Islet of Langerhans (tissue), 1 donor: ENCODE data around the gene SGCG.
"Not testable (repeated sequence)": the region's sequence is repeated elsewhere in the genome, so short reads cannot be mapped to it uniquely, and the experiment has no call there.

ENCODE experiments used
- FAIRE-seq: peaks from one replicate; lab custom pipeline; 2011; peaks lifted over from hg19 to GRCh38; lab: Jason Lieb, UNC

The SGCG gene

DNA sequence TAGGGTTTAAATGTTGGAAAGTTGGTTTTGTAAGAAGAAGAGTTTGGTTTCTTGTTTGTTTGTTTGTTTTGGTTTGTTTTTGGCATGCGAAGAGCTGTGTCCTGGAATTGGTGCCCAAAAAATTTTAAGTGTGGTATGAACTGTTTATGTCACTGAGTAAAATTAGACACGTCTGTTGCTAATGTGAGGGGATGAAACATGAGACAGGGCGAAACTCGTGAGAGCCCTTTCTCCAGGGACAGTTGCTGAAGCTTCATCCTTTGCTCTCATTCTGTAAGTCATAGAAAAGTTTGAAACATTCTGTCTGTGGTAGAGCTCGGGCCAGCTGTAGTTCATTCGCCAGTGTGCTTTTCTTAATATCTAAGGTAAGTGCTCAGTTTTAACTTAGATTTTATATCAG lies at the start of gene SGCG:
TSS of gene SGCG (plus strand) at position 269 of the 400 bp plus-strand sequence. CDS start 22,716 bp downstream, outside the sequence.
- no peak for FAIRE-seq

GRCh38 chr13:23134542-23134941 lies 46.2 kb upstream of the SGCG start:
- FAIRE-seq: no peak

- no peak for FAIRE-seq
Observed at GRCh38 chr13:23140492-23140891, 40.3 kb upstream of the SGCG start.

DNA sequence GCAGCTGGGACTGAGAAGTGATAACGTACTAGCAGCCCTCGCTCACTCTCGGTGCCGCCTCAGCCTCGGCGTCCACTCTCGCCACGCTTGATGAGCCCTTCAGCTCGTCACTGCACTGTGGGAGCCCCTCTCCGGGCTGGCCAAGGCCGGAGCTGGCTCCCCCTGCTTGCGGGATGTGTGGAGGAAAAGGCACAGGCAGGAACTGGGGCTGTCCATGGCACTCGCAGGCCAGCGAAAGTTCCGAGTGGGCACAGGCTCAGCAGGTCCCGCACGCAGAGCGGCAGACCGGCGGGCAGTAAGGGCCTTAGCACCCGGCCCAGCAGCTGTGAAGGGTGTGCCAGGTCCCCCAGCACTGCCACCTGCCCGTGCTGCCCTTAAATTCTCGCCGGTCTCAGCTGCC lies 38.8 kb upstream of the SGCG start:
- FAIRE-seq: no peak

DNA sequence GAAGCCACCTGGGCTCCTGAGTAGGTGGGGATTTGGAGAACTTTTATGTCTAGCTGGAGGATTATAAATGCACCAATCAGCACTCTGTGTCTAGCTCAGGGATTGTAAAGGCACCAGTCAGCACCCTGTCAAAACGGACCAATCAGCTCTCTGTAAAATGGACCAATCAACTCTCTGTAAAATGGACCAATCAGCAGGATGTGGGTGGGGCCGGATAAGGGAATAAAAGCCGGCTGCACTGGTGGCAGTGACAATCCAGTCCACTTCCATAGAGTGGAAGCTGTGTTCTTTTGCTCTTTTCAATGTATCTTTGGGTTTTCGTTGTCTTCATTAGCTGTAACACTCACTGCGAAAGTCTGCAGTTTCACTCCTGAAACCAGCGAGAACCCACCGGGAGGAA lies 38.2 kb upstream of the SGCG start:
- not testable (repeated sequence) for FAIRE-seq

- FAIRE-seq: no peak
Observed at GRCh38 chr13:23144431-23144830, 36.3 kb upstream of the SGCG start.

DNA sequence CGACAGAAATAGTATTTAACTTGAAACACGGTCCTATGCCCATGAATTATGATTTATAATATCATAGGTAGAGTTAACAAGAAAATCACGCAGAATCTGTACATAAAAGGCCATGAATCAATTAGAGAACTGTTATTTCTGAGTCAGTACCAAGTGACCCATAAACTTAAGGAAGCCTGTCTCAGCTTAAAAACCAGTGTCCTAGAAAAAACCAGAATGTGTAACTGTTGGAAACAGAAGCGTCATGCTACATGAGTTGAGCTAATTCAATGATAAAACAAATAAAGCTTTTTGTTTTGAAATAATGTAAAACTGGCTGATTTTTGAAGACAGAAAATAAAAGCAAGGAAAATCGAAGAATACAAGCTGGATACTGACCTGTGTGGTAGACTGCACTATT lies 34.8 kb upstream of the SGCG start:
- no peak for FAIRE-seq

DNA sequence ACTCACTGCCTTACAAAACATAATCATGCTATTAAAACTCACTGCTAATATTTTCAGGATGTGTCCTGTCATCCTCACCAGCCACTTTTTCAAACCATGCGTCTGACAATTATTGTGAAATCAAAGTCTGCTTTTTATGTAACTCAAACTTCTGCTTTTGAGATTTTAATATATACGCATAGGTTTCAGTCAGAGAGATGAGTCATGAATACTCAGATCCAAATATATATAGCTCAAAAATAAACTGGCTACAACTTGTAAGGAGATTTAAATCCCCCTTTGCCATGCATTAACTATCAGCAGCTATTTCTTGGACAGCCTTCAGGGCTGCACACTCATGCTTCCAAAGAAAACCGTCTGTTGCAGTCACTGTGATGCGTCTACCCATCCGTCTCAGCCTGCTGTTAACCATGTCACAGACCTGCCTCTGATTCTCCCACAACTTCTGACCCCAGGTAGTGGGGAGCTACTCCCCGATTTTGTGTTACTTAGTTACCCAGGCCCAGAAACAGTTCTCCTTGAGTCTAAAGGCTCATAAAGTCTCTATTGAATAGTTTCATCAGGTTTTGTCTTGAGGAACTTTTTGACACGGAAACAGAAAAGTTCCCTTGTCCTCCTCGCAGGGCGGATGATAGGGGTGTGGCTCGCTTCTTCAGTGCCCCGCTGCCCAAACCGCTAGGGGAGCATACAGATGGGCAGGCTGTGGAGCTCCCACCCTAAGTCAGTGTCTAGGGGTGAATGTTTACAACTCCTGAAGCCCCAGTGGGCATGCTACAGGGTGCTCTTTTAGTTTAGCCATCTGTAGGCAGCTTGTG lies 33.8 kb upstream of the SGCG start:
- FAIRE-seq: no peak

GRCh38 chr13:23147827-23148226 lies 33.0 kb upstream of the SGCG start:
- no peak for FAIRE-seq

GRCh38 chr13:23157781-23158180 lies 23.0 kb upstream of the SGCG start:
- no peak for FAIRE-seq

DNA sequence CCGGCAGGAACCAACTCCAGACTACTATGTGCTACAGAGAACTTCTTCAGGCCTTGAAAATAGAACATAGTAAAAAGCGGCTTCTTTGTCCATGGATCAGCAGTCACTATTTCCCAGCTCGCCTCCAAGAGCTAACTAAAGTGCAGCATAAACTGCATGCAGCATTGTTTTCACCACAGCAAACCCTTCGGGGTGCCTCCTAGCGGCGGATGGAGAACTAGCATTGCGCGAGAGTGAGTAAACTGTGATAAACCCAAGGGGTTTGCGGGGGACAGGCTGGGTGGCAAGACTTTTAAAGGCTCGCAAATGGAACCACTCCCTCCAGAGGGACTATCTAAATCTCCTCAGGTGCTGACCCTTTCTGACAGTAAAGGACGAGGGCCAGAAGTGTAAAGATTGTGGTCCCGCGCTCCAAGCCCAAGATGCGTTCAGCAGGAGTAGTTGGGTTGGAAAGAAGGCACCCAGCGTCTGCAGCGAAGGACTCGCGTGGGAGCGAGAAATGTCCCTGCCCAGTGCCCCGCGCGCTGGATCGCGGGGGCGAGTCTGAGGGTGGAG lies 21.5 kb upstream of the SGCG start:
- FAIRE-seq: no peak

DNA sequence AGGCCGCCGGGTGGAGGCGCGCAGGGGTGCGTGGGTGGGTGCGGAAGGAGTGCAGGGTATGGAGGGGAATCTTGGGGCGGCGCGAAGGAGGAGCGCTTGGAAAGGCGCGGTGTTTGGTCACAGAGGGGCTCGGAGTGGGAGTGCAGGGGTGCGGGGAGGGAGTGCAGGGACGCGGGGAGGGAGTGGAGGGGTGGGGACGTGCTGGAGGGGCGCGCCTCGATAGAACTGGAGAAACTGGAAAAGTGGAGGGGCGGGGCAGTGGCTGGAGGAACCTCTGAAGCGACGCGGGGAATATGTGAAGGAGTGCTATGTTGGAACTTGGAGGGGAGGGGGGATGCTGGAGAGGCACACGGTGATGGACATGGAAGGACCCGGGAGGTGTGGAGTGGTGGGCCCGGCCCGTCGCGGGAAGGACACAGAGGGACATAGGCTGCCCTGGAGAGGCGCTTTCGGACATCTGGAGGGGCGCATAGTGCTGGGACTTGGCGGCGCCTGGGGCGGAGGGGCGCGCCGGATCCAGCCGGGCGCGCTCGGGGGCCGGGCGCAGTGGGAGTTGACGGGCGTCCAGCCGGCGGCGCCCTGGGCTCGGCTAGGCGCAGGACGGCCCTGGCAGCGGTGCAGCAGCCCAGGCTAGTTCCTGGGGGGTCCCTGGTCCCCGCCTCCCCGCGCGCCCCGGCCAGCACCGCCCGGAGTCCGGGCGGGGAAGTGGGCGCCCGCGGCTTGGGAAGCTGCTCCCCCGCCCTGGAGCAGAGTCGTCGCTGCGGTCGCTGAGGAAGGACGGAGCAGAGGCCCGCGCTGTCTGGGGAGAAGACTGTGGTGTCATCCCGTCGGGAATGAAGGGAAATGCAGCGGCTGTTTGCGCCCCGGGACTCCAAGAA lies 20.8 kb upstream of the SGCG start:
- no peak for FAIRE-seq

- no peak for FAIRE-seq
Observed at GRCh38 chr13:23160638-23161480, 19.9 kb upstream of the SGCG start.

- FAIRE-seq: no peak
Observed at GRCh38 chr13:23161481-23161825, 19.3 kb upstream of the SGCG start.

- no peak for FAIRE-seq
Observed at GRCh38 chr13:23175920-23176319, 4.9 kb upstream of the SGCG start.

DNA sequence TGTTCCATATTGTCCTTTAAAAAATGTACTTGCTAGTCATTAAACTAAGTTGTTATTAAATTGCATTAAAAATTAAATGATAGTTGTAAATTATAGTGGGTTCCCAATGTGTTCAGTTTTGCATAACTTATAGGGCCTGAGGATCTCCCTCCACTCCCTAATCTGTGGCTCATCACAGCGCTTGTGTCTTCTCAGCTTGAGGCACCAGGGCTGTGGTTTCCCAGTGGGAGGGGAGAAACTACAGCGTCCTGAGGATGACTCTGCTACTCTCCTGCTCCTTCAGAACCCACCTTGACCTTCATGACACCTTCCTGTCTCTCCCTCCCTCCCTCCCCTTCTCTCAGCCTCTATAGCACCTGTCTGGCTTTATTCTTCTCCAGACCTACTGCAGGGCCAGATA lies 1.4 kb downstream of the SGCG start:
- no peak for FAIRE-seq

- FAIRE-seq: no peak
Observed at GRCh38 chr13:23183292-23183691, 2.5 kb downstream of the SGCG start.

- no peak for FAIRE-seq
Observed at GRCh38 chr13:23185542-23185941, 4.8 kb downstream of the SGCG start.

DNA sequence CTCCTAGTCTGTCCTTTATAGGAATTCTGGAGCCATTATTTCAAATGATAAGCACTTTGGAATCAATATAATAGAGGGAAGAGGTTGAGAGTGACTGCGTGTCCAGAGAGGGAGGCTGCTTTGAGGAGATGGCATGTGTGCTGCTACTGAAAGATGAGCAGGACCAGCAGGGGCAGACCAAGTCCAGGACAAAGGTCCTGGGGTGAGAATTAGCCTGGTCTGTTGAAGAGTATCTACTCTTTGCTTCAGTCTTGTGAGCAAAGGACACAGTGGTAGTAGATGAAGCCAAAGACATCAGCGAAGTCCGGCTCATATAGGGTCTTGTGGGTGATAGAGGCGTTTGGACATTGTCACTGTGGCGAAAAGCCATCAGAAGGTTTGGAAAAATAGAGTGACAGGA lies 21.1 kb downstream of the SGCG start:
- FAIRE-seq: no peak

GRCh38 chr13:23202383-23202782 lies 21.6 kb downstream of the SGCG start:
- no peak for FAIRE-seq

DNA sequence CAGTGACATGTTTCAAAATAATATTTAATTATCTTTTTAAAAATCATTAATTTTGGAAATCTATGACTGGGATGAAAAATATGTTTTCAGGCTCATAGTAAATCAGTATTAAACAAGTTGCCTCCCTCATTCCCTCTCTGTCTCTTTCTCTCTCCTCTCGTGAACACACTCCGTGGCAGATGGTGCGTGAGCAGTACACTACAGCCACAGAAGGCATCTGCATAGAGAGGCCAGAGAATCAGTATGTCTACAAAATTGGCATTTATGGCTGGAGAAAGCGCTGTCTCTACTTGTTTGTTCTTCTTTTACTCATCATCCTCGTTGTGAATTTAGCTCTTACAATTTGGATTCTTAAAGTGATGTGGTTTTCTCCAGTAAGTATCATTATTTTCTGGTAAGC lies 22.7 kb downstream of the SGCG start:
- FAIRE-seq: no peak

GRCh38 chr13:23205807-23206206 lies 25.0 kb downstream of the SGCG start:
- FAIRE-seq: no peak
